Measurements from ENCODE around the gene CCDC92B.

GRCh38 chr17:2695243-2695960 lies 54.0 kb downstream of the CCDC92B start:
- TF ChIP-seq, protein P1, sequence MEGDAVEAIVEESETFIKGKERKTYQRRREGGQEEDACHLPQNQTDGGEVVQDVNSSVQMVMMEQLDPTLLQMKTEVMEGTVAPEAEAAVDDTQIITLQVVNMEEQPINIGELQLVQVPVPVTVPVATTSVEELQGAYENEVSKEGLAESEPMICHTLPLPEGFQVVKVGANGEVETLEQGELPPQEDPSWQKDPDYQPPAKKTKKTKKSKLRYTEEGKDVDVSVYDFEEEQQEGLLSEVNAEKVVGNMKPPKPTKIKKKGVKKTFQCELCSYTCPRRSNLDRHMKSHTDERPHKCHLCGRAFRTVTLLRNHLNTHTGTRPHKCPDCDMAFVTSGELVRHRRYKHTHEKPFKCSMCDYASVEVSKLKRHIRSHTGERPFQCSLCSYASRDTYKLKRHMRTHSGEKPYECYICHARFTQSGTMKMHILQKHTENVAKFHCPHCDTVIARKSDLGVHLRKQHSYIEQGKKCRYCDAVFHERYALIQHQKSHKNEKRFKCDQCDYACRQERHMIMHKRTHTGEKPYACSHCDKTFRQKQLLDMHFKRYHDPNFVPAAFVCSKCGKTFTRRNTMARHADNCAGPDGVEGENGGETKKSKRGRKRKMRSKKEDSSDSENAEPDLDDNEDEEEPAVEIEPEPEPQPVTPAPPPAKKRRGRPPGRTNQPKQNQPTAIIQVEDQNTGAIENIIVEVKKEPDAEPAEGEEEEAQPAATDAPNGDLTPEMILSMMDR (conservative IDR thresholded peaks at IDR 0.05; ENCODE audit: low read depth, low read length): no peak
- no peak for TF ChIP-seq EZH2 (IDR thresholded peaks at IDR 0.05; ENCODE audit: borderline replicate concordance, low read depth, low read length, poor library complexity, severe bottlenecking)
